ENCODE data around the gene CRYBG2. TPM values are rescaled to one million over a fixed set of nuclear protein-coding genes. Genes with fewer than 3 reads are reported as not detected.

The CRYBG2 gene
- total RNA-seq, 4 donors from 2014 or later, result not detected

DNA sequence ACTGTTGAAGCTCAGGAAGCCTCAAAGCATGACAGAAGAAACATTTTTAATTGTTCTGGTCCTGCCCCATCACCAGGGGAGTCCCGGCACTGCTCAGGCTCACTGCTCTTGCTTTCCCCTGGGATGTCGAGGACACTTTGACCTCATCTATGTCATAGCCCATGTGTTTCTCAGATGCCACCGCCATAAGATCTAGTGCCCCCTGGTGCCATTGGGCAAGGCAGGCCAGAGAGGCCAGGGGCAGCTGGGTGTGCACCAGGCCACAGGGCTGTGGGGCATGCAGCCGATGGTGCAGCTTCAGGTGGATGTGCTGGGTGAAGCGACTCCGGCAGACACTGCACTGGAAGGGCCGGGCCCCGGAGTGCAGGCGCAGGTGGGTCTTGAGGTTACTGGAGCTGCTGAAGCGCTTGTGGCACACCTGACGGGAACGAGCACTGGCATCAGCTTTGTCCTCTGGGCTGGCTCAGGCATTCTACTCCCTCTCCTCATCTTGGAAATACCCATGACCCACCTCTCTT is 7.7 kb upstream of the CRYBG2 start:
- Histone ChIP-seq H3K36me3 (no peaks in the 10 kb centered on the region), H3K4me3 (no peak overlapping the region), H3K27me3 (peaks cover 35 to 47% (median 38%) of the 10 kb centered on the region in 3 donors), H3K27ac (no peak overlapping the region), H3K4me1 (peaks cover 0 to 5% of the 10 kb centered on the region in 2 donors), H3K9me3 (no peaks in the 10 kb centered on the region)
- TF ChIP-seq POLR2A (IDR thresholded peaks at IDR 0.05) (no peak), CTCF (IDR thresholded peaks at IDR 0.05 in 4 of 5, conservative IDR thresholded peaks at IDR 0.05 in 1 of 5) (no peak)
- in situ Hi-C loops (cut with MboI; ENCODE audit: low sequenced_read_pairs in 4 of 4), result no loop called here
- intact Hi-C loops (cut with DNase I; ENCODE audit: low total_unique reads), result no loop called here
- ATAC-seq (no peak), DNase-seq (no peak)

DNA sequence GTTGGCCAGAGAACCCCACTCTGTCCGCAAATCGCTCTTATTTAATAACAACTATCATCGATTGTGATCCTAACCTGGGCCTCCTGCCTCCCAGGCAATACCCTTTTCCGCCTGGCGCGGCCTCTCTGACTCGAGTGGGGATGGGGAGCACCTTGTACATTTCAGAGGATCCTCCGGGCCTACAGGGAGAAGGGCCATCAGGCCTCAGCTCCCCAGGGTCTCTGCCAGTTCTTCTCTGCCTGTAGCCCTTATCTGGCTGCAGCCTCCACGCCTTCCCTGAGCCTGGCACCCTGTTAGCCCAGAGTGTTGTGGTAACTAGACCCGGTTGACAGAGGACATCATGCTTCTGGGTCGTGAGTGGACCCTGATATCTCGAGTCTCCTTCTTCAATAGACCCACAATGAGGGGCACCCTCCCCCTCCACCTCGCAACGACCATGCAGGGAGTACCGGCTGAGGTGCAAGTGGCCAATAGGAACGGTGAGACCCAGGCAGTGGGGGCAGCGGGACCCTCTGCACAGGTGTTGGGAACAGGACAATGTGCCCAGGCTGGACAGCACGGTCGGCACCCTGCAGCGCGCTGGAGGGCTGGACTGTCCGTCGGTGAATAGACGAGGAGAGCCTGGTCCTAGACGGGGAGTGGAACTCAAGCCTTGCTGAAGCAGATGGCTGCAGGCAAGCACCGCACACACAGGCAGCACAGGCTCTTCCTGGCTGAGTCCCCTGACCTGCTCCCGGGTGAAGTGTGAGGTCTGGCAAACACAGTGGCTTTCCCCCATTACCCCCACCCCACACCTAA is 7.1 kb upstream of the CRYBG2 start:
- H3K27ac ChIP-seq, result no peak overlapping the region
- in situ Hi-C loops (cut with MboI; ENCODE audit: low sequenced_read_pairs in 4 of 4), result no loop called here
- ATAC-seq, result no peak
- peak overlapping the region in 3 of 4 donors; percentile 13 to 20 (median 13) for H3K4me3 ChIP-seq
- intact Hi-C loops (cut with DNase I; ENCODE audit: low total_unique reads), result no loop called here
- DNase-seq, result no peak
- H3K9me3 ChIP-seq, result no peaks in the 10 kb centered on the region
- H3K4me1 ChIP-seq, result peaks cover 0 to 5% of the 10 kb centered on the region in 2 donors
- H3K27me3 ChIP-seq, result peaks cover 35 to 47% (median 38%) of the 10 kb centered on the region in 3 donors
- no peaks in the 10 kb centered on the region for H3K36me3 ChIP-seq
- TF ChIP-seq POLR2A (IDR thresholded peaks at IDR 0.05) (no peak), CTCF (IDR thresholded peaks at IDR 0.05 in 4 of 5, conservative IDR thresholded peaks at IDR 0.05 in 1 of 5) (no peak)

DNA sequence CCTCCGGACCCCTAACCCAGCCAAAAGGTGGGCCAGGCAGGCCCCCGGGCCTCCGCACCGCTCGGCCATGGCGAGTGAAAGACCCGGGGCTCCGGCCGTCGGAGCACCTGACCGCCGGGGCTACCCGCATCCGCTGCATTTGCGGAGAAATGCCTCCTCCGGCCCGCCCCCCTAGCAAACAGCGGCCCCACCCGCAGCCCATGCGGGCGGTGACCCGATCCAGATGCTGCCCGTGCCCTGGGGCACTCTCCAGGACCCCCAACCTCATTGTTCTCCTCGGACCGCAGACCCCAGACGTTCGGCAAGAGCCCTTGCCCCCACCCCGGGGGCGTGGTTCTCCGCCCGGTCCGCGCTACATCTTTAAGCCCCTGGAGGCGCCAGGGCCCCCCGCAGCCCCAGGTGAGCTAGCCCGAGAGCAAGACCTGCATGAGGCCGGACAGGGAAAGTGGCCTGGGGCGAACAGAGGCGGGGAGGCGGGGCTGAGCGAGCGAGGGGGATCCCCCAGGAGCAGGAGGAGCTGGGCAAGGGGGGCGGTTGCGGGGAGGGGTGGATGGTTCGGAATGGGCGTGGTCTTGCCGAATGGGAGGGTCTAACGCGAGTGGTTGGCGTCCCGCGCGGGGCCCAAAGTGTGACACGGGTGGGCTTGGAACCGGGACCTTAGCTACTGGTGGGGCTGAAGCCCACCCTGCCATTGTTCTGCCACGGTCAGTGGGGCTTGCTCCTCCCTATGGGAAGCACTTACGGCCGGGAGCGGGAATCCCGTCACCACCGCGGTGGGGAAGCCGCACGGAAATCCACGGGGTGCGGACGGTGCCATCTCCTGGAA is 6.3 kb upstream of the CRYBG2 start:
- peaks cover 35 to 47% (median 38%) of the 10 kb centered on the region in 3 donors for H3K27me3 ChIP-seq
- ATAC-seq, result no peak
- peaks cover 0 to 5% of the 10 kb centered on the region in 2 donors for H3K4me1 ChIP-seq
- H3K9me3 ChIP-seq, result no peaks in the 10 kb centered on the region
- H3K36me3 ChIP-seq, result no peaks in the 10 kb centered on the region
- no peak overlapping the region for H3K27ac ChIP-seq
- peak overlapping the region in 3 of 4 donors; percentile 13 to 20 (median 13) for H3K4me3 ChIP-seq
- in situ Hi-C loops (cut with MboI; ENCODE audit: low sequenced_read_pairs in 4 of 4) (no loop called here), intact Hi-C loops (cut with DNase I; ENCODE audit: low total_unique reads) (no loop called here)
- DNase-seq, result no peak
- TF ChIP-seq POLR2A (IDR thresholded peaks at IDR 0.05), result no peak
- no peak for TF ChIP-seq CTCF (IDR thresholded peaks at IDR 0.05 in 4 of 5, conservative IDR thresholded peaks at IDR 0.05 in 1 of 5)

- Histone ChIP-seq H3K27ac (no peak overlapping the region), H3K9me3 (no peaks in the 10 kb centered on the region), H3K27me3 (peaks cover 35 to 39% (median 38%) of the 10 kb centered on the region in 3 donors), H3K4me1 (peaks cover 0 to 5% of the 10 kb centered on the region in 2 donors), H3K4me3 (no peak overlapping the region), H3K36me3 (no peaks in the 10 kb centered on the region)
- no peak for ATAC-seq
- in situ Hi-C loops (cut with MboI; ENCODE audit: low sequenced_read_pairs in 4 of 4) (no loop called here), intact Hi-C loops (cut with DNase I; ENCODE audit: low total_unique reads) (no loop called here)
- TF ChIP-seq POLR2A (IDR thresholded peaks at IDR 0.05) (no peak), CTCF (IDR thresholded peaks at IDR 0.05 in 4 of 5, conservative IDR thresholded peaks at IDR 0.05 in 1 of 5) (no peak)
- no peak for DNase-seq
Observed at GRCh38 chr1:26358411-26359384, 4.8 kb upstream of the CRYBG2 start.

All from gastrocnemius medialis (tissue), 4 donors.